SK-N-SH treated with all-trans-retinoic acid at 6 μM for 48 hours (cell line): ENCODE measurements around the gene ZFAND2B.

Experiments
- CREB5 ChIP-seq: fragments of 250-450 bp; sonication (Bioruptor Pico); IDR thresholded peaks from 2 replicates; pipeline ENCODE4 v1.5.1; 2020; ENCODE audit warnings: low read depth, mild to moderate bottlenecking, moderate library complexity
- TSHZ2 ChIP-seq: fragments of 250-450 bp; sonication (Bioruptor Pico); IDR thresholded peaks from 2 replicates; pipeline ENCODE4 v1.5.0; 2020; ENCODE audit warnings: mild to moderate bottlenecking, moderate library complexity
- ZFP30 ChIP-seq: fragments of 450-650 bp; formaldehyde crosslinking; IDR thresholded peaks from 2 replicates; pipeline ENCODE4 v1.5.0; 2022; ENCODE audit warnings: mild to moderate bottlenecking, moderate library complexity

- TF ChIP-seq CREB5 (CRISPR knock-in tag): no peak
- TF ChIP-seq TSHZ2 (CRISPR knock-in tag): no peak
- no peak for TF ChIP-seq ZFP30 (CRISPR knock-in tag)
Measured at GRCh38 chr2:219178377-219179175, 28.0 kb upstream of the ZFAND2B start.
